Upper lobe of left lung (tissue), 4 donors: ENCODE data around the gene NR2F1-AS1.

Experiments used
- CTCF ChIP-seq, 6 experiments: fragments of 450-650 bp in 4 of 6; fragments of 200-600 bp in 2 of 6; sonication (generic) in 2 of 6; IDR thresholded peaks; one replicate each; pipeline ENCODE4 v1.5.1; 2016 to 2019; ENCODE audit warnings: antibody characterized with exemption in 6 of 6
- EP300 ChIP-seq, 4 donors: sonication (generic); formaldehyde crosslinking; IDR thresholded peaks; one replicate each; pipeline ENCODE4 v1.5.1; 2017; ENCODE audit warnings: antibody characterized with exemption in 4 of 4, control low read depth in 2 of 4
- POLR2A ChIP-seq, 4 donors: fragments of 450-650 bp; IDR thresholded peaks; one replicate each; pipeline ENCODE4 v1.5.1; 2016 to 2017; ENCODE audit warnings: antibody characterized with exemption in 4 of 4, mild to moderate bottlenecking in 2 of 4
- POLR2AphosphoS5 ChIP-seq, 2 donors: sonication (generic); formaldehyde crosslinking; IDR thresholded peaks; one replicate each; pipeline ENCODE4 v1.5.1; 2017; ENCODE audit warnings: antibody characterized with exemption in 2 of 2

- no peak for TF ChIP-seq CTCF (IDR thresholded peaks at IDR 0.05)
- TF ChIP-seq POLR2A (IDR thresholded peaks at IDR 0.05), result no peak
- TF ChIP-seq POLR2AphosphoS5 (IDR thresholded peaks at IDR 0.05), result no peak
- no peak for TF ChIP-seq EP300 (IDR thresholded peaks at IDR 0.05)
Observed at GRCh38 chr5:93511445-93511844, 69.6 kb downstream of the NR2F1-AS1 start.
